ENCODE measurements around the gene MACROD2.

The MACROD2 gene

GRCh38 chr20:14657266-14658005 lies 662.1 kb downstream of the MACROD2 start:
- no peak for DNase-seq (ENCODE audit: low spot score)

- DNase-seq (ENCODE audit: low spot score): no peak
Observed at GRCh38 chr20:14664101-14664500, 668.8 kb downstream of the MACROD2 start.

GRCh38 chr20:14666696-14667095 lies 671.4 kb downstream of the MACROD2 start:
- DNase-seq (ENCODE audit: low spot score): no peak

GRCh38 chr20:14667226-14667625 lies 671.9 kb downstream of the MACROD2 start:
- DNase-seq (ENCODE audit: low spot score): no peak

DNA sequence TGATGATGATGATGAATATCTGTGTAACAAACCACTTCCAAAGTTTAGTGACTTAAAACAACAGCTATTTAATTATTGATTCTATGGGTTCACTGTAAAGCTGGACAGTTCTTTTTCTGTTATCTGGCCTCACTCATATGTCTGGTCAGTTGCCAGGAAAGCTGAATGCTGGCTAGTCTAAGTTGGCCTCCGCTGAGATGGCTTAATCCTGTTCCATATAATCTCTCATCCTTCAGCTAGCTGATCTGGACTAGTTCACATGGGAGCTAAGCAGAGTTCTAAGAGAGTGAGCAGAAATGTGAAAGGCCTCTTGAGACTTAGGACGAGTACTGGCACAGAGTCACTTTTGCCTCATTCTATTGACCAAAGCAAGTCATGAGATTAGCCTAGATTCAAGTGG lies 676.8 kb downstream of the MACROD2 start:
- no peak for DNase-seq (ENCODE audit: low spot score)

DNA sequence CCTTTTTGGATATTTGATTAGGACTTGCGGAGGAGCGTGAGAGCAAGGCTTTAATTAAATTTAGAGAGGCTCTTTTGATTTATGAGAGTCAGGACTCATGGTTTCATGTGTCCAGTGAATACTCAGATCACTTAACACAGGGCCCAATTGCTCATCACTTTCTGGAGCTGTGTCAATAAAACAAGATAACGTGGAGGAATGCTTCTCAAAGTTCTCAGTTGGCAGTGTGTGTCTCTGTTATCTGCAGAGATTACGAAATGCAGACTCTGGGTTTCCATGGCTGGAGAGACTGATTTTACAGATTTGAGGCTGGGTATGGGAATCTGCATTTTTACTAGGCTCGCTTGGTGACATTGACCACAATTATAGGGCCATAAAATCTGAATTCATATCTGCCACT lies 677.8 kb downstream of the MACROD2 start:
- no peak for DNase-seq (ENCODE audit: low spot score)

DNA sequence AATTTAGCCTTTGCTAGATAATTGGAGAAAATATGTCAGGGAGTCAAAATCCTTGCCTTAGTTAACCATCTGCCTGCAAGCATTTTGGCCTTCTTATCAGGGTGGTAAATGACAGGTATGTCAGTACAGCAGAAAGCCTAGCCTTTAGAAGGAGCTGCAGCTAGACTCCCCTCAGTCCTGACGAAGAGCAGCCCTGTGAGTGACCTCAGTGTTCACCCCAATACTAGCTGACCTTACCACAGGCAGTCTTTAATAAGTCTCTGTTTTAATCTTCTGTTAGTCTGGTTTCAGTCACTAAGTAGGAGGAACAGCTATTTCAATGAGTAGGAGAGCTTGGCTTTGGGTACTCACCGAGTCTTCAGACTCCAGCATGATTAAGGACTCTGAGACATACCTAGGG lies 682.1 kb downstream of the MACROD2 start:
- DNase-seq (ENCODE audit: low spot score): no peak

- DNase-seq (ENCODE audit: low spot score): no peak
Observed at GRCh38 chr20:14685183-14685582, 689.9 kb downstream of the MACROD2 start.

DNA sequence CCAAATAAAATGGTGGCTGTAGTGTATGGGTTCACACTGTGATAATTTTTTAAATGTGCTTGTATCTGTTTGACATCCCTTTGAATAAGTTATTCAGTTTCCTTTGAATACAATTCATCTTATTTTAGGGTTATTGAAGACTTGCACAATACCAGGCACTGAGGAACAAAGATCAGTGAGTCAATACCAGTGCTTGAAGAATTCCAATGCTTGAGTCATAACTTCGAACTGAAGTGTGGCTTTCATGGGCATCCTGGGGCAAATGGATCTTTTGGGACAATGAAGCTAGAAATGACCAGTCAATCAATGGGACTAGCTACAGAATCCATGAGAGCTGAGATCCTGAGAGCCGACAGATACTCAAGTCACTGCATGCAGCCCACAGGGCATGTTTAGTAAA lies 692.0 kb downstream of the MACROD2 start:
- DNase-seq (ENCODE audit: low spot score): no peak

- no peak for DNase-seq (ENCODE audit: low spot score)
Observed at GRCh38 chr20:14688005-14688404, 692.7 kb downstream of the MACROD2 start.

DNA sequence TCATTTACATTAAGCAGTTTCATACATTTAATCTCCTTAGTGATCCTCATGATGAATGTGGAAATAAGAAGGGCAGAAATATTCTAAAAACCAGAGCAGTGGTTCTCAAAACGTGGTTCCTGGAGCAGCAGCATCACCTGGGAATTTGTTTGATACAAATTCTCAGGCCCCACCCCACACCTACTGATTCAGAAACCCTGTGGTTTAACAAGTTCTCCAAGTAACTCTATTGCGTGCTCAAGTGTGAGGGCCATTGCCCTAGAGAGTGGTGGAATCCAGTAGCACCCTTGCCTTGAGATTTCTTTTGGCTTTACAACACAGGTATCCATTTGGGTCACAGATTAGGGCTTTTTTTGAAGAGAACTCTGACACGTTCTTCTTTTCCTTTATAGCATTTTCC lies 696.7 kb downstream of the MACROD2 start:
- no peak for DNase-seq (ENCODE audit: low spot score)

- no peak for DNase-seq (ENCODE audit: low spot score)
Observed at GRCh38 chr20:14696478-14696877, 701.2 kb downstream of the MACROD2 start.

- DNase-seq (ENCODE audit: low spot score): no peak
Observed at GRCh38 chr20:14696937-14697336, 701.6 kb downstream of the MACROD2 start.

DNA sequence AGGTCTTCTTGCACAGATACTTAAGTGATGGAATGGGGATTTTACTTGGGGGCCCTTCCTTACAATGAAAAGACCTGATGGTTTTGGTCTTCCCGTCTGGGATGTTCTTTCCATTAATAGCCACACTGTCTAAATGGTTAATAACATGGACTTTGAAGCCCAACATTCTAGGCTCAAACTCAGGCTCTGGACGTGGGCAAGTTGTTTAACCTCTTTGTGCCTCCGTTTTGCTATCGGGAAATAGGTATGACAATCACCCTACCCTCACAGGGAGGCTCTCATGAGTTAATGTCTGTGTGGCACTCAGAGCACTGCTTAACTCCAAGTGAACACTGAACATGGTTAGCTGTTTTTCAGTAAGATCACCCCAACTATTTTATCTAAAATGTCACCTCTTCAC lies 702.8 kb downstream of the MACROD2 start:
- no peak for DNase-seq (ENCODE audit: low spot score)

- no peak for DNase-seq (ENCODE audit: low spot score)
Observed at GRCh38 chr20:14698605-14699373, 703.5 kb downstream of the MACROD2 start.

DNA sequence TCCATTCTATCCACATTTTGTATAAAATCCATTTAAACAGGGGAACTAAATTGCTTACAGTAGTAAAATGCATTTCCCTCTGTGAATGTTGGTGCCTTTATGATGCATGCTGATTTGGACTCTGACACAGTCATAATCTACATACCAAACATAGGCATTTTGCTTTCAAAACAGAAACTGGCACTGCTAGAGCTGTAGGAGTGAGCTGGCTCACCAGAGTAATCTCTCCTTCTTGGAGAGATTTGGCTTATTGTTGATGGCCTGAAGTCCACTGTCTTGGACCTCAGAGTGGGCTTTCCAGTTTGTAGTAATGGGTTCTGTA lies 705.3 kb downstream of the MACROD2 start:
- no peak for DNase-seq (ENCODE audit: low spot score)

GRCh38 chr20:14701326-14701725 lies 706.0 kb downstream of the MACROD2 start:
- no peak for DNase-seq (ENCODE audit: low spot score)

GRCh38 chr20:14706555-14706954 lies 711.2 kb downstream of the MACROD2 start:
- DNase-seq (ENCODE audit: low spot score): no peak

GRCh38 chr20:14707026-14707680 lies 711.8 kb downstream of the MACROD2 start:
- DNase-seq (ENCODE audit: low spot score): no peak

- no peak for DNase-seq (ENCODE audit: low spot score)
Observed at GRCh38 chr20:14707865-14708596, 712.7 kb downstream of the MACROD2 start.

DNA sequence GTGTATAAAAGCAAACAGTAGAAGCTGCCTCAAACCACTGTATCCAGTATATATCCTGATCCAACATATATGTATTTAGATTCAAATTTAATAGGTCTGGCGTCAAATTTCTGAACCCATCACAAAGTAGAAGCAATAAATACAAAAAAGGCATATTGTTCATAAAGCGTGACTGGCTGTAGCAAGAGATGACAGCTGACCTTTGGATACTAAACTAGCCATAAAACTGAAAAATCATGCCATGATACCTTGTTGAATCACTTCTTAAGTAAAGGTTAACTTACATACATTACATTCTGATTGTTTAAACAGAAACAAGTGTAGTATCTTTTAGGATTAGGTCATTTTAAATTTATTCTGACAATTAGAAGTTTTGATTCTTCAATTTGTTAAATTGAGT lies 714.1 kb downstream of the MACROD2 start:
- DNase-seq (ENCODE audit: low spot score): no peak

DNA sequence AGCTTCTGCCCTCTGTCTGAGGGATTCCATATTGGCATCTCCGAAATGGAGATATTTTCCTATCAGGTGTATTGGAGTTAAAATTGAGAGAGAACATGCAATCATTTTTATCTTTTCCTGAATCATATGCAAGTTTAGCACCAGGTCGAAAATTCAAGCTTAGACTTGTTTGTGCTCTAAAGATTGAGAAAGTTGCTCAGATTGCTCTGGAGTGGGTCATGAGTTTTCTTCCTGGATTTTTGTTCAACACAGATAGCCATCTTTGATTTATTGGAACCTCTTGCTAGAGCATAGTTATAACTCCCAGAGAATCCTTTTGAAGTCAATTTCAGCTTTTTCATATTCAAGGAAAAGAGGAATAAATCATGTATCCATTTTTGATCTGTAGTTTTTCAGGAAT lies 715.6 kb downstream of the MACROD2 start:
- no peak for DNase-seq (ENCODE audit: low spot score)

- DNase-seq (ENCODE audit: low spot score): no peak
Observed at GRCh38 chr20:14711652-14712051, 716.3 kb downstream of the MACROD2 start.
